ENCODE results near the gene NUP133. TPM values are rescaled to one million over a fixed set of nuclear protein-coding genes. Genes with fewer than 3 reads are reported as not detected.

Gene NUP133
- total and polyA plus RNA-seq, 10 donors = 15.3 to 42.8 (median 34.7) TPM

GRCh38 chr1:229495782-229496181, 12.4 kb downstream of the NUP133 start:
- no peaks in the 10 kb centered on the region for H3K27me3 ChIP-seq (replicated peaks in 1 of 7)
- H3K36me3 ChIP-seq = peaks cover 2 to 100% (median 94%) of the 10 kb centered on the region in 6 donors
- no peaks in the 10 kb centered on the region for H3K4me1 ChIP-seq
- intact Hi-C loops (cut with DNase I; ENCODE audit: low total_unique reads) = no loop called here
- 92 to 99% (median 94%) methylated on average over 2 of the region's 2 CpGs for WGBS, 5 donors
- no peak for DNase-seq
- H3K27ac ChIP-seq = no peak overlapping the region
- TF ChIP-seq CTCF (IDR thresholded peaks at IDR 0.05 in 8 of 11, conservative IDR thresholded peaks at IDR 0.05 in 3 of 11) (no peak), POLR2A (IDR thresholded peaks at IDR 0.05) (no peak), POLR2AphosphoS5 (IDR thresholded peaks at IDR 0.05) (no peak)
- no peaks in the 10 kb centered on the region for H3K9me3 ChIP-seq
- no peak overlapping the region for H3K4me3 ChIP-seq

DNA sequence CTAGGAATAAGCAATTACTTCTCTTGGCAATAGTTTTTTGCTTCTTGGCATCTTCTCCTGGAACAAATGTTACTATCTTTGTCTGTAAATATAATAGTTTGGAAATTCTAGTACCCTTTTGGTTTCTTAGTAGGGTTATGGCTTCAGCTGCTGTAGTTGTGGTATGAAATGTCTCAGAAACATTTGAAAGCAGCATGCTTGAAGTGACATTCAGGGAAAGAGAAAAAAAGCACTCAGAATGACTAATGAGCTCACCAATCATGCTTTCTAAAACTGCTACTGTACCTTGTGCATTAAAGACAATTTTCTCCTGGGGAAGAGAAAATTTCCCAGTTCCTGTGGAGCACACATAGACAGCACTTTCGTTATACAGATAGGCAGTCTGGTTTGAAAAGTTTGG, 21.0 kb downstream of the NUP133 start:
- intact Hi-C loops (cut with DNase I; ENCODE audit: low total_unique reads) = no loop called here
- no peak overlapping the region for H3K27ac ChIP-seq
- peaks cover 3 to 100% (median 85%) of the 10 kb centered on the region in 6 donors for H3K36me3 ChIP-seq
- peaks cover 0 to 4% (median 2%) of the 10 kb centered on the region in 6 donors for H3K4me1 ChIP-seq
- DNase-seq = no peak
- H3K4me3 ChIP-seq = no peak overlapping the region
- 86 to 100% (median 93%) methylated on average over 1 of the region's 1 CpG for WGBS, 5 donors
- TF ChIP-seq CTCF (IDR thresholded peaks at IDR 0.05 in 8 of 11, conservative IDR thresholded peaks at IDR 0.05 in 3 of 11) = no peak
- TF ChIP-seq POLR2A (IDR thresholded peaks at IDR 0.05) = no peak
- TF ChIP-seq POLR2AphosphoS5 (IDR thresholded peaks at IDR 0.05) = no peak
- no peaks in the 10 kb centered on the region for H3K27me3 ChIP-seq (replicated peaks in 1 of 7)
- H3K9me3 ChIP-seq = no peaks in the 10 kb centered on the region

DNA sequence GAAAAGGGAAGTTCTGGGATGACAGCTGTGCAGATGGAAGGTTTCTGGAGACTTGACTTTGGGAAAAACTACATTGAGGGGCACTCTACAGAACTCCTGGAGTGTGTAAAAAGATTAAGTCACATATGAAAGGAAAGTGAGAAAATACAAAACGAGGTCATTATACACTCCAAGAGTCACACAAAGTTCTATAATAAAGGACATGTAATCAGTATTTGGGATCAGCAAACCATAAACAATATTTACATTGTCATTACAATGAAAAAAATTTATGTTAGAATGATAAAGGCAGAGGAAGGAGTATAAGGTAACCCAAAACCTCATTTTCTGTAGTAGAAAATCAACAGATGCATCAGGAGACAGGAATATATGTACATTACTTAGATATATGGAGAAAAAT, 22.8 kb downstream of the NUP133 start:
- peaks cover 0 to 22% (median 17%) of the 10 kb centered on the region in 6 donors for H3K4me1 ChIP-seq
- peaks cover 3 to 99% (median 77%) of the 10 kb centered on the region in 6 donors for H3K36me3 ChIP-seq
- intact Hi-C loops (cut with DNase I; ENCODE audit: low total_unique reads) = no loop called here
- no peaks in the 10 kb centered on the region for H3K27me3 ChIP-seq (replicated peaks in 1 of 7)
- no peak overlapping the region for H3K4me3 ChIP-seq
- 92 to 100% (median 94%) methylated on average over 1 of the region's 1 CpG for WGBS, 5 donors
- DNase-seq = no peak
- TF ChIP-seq POLR2A (IDR thresholded peaks at IDR 0.05) = no peak
- no peak for TF ChIP-seq POLR2AphosphoS5 (IDR thresholded peaks at IDR 0.05)
- no peak for TF ChIP-seq CTCF (IDR thresholded peaks at IDR 0.05 in 8 of 11, conservative IDR thresholded peaks at IDR 0.05 in 3 of 11)
- no peaks in the 10 kb centered on the region for H3K9me3 ChIP-seq
- no peak overlapping the region for H3K27ac ChIP-seq

DNA sequence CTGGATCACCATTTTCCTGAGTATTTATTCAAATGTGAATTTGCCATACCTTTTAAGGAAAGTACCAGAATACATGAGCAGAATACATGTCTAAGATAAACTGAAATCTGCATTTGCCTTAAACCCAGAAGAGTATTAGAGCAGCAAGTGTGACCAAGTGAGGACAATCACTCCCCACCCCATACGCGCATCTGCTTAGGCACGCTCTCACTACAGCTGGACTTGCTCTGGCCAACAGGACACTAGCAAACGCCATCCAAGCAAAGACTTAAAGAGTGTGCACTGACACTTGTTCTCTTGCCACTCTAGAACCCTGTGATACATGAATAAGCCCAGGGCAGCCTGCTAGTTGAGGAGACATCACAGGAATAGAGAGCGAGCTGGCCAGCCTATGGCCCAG, 25.6 kb downstream of the NUP133 start:
- Histone ChIP-seq H3K27ac (no peak overlapping the region), H3K4me3 (no peak overlapping the region), H3K36me3 (peaks cover 3 to 96% (median 57%) of the 10 kb centered on the region in 6 donors), H3K9me3 (no peaks in the 10 kb centered on the region), H3K27me3 (replicated peaks in 1 of 7) (no peaks in the 10 kb centered on the region), H3K4me1 (peaks cover 0 to 44% (median 37%) of the 10 kb centered on the region in 6 donors)
- intact Hi-C loops (cut with DNase I; ENCODE audit: low total_unique reads) = no loop called here
- TF ChIP-seq POLR2AphosphoS5 (IDR thresholded peaks at IDR 0.05) (no peak), CTCF (IDR thresholded peaks at IDR 0.05 in 8 of 11, conservative IDR thresholded peaks at IDR 0.05 in 3 of 11) (no peak), POLR2A (IDR thresholded peaks at IDR 0.05) (no peak)
- WGBS, 5 donors = 76 to 98% (median 92%) methylated on average over 2 to 5 of the region's 5 CpGs
- DNase-seq = no peak
